Measurements from ENCODE around the gene KCNK17.

KCNK17 gene

GRCh38 chr6:39353698-39354315, 39.6 kb upstream of the KCNK17 start:
- H3K4me3 ChIP-seq (ENCODE audit: insufficient read depth, low read length, poor library complexity, severe bottlenecking): no peak overlapping the region
- no peaks in the 10 kb centered on the region for H3F3A ChIP-seq (ENCODE audit: insufficient read depth)
- no peaks in the 10 kb centered on the region for H3K9me3 ChIP-seq (ENCODE audit: insufficient read depth, low read length)
- TF ChIP-seq EZH2phosphoT487 (conservative IDR thresholded peaks at IDR 0.05; ENCODE audit: low read length): no peak
- TF ChIP-seq CTCF (IDR thresholded peaks at IDR 0.05; ENCODE audit: insufficient read depth, low read length, poor library complexity, severe bottlenecking): no peak
- H3K9me2 ChIP-seq (replicated peaks; ENCODE audit: insufficient read depth, low read length): no peaks in the 10 kb centered on the region
- H3K36me3 ChIP-seq (ENCODE audit: low read length): no peaks in the 10 kb centered on the region
- no peak overlapping the region for H3K4me2 ChIP-seq (ENCODE audit: low read depth, low read length, poor library complexity, severe bottlenecking)
- H3K27ac ChIP-seq (ENCODE audit: low read depth, low read length): no peak overlapping the region
- no peaks in the 10 kb centered on the region for H3K79me2 ChIP-seq (ENCODE audit: insufficient read depth, low read length)
- H4K20me1 ChIP-seq (ENCODE audit: low read depth, low read length): no peaks in the 10 kb centered on the region
- no peak overlapping the region for H2AFZ ChIP-seq (ENCODE audit: low read depth, low read length, severe bottlenecking)
- no peak overlapping the region for H3K9ac ChIP-seq (ENCODE audit: low read length)
- no peaks in the 10 kb centered on the region for H3K27me3 ChIP-seq (ENCODE audit: low read length)

GRCh38 chr6:39350723-39351505, 36.7 kb upstream of the KCNK17 start:
- H3K9me3 ChIP-seq (ENCODE audit: insufficient read depth, low read length): no peaks in the 10 kb centered on the region
- no peak overlapping the region for H3K27ac ChIP-seq (ENCODE audit: low read depth, low read length)
- no peak overlapping the region for H3K4me3 ChIP-seq (ENCODE audit: insufficient read depth, low read length, poor library complexity, severe bottlenecking)
- H3K9me2 ChIP-seq (replicated peaks; ENCODE audit: insufficient read depth, low read length): no peaks in the 10 kb centered on the region
- no peak overlapping the region for H3K4me2 ChIP-seq (ENCODE audit: low read depth, low read length, poor library complexity, severe bottlenecking)
- H3K9ac ChIP-seq (ENCODE audit: low read length): no peak overlapping the region
- no peaks in the 10 kb centered on the region for H3F3A ChIP-seq (ENCODE audit: insufficient read depth)
- H3K36me3 ChIP-seq (ENCODE audit: low read length): no peaks in the 10 kb centered on the region
- H4K20me1 ChIP-seq (ENCODE audit: low read depth, low read length): no peaks in the 10 kb centered on the region
- no peak overlapping the region for H2AFZ ChIP-seq (ENCODE audit: low read depth, low read length, severe bottlenecking)
- no peaks in the 10 kb centered on the region for H3K27me3 ChIP-seq (ENCODE audit: low read length)
- TF ChIP-seq CTCF (IDR thresholded peaks at IDR 0.05; ENCODE audit: insufficient read depth, low read length, poor library complexity, severe bottlenecking) (no peak), EZH2phosphoT487 (conservative IDR thresholded peaks at IDR 0.05; ENCODE audit: low read length) (no peak)
- no peaks in the 10 kb centered on the region for H3K79me2 ChIP-seq (ENCODE audit: insufficient read depth, low read length)

- H3K4me3 ChIP-seq (ENCODE audit: insufficient read depth, low read length, poor library complexity, severe bottlenecking): no peak overlapping the region
- H4K20me1 ChIP-seq (ENCODE audit: low read depth, low read length): no peaks in the 10 kb centered on the region
- TF ChIP-seq CTCF (IDR thresholded peaks at IDR 0.05; ENCODE audit: insufficient read depth, low read length, poor library complexity, severe bottlenecking) (no peak), EZH2phosphoT487 (conservative IDR thresholded peaks at IDR 0.05; ENCODE audit: low read length) (no peak)
Measured at GRCh38 chr6:39348740-39349139, 34.5 kb upstream of the KCNK17 start.

More at GRCh38 chr6:39348740-39349139, 34.5 kb upstream of the KCNK17 start:
- H3K4me2 ChIP-seq (ENCODE audit: low read depth, low read length, poor library complexity, severe bottlenecking): no peak overlapping the region
- no peaks in the 10 kb centered on the region for H3K79me2 ChIP-seq (ENCODE audit: insufficient read depth, low read length)
- H3K9me2 ChIP-seq (replicated peaks; ENCODE audit: insufficient read depth, low read length): no peaks in the 10 kb centered on the region
- H3K9me3 ChIP-seq (ENCODE audit: insufficient read depth, low read length): no peaks in the 10 kb centered on the region
- no peak overlapping the region for H3K27ac ChIP-seq (ENCODE audit: low read depth, low read length)
- no peaks in the 10 kb centered on the region for H3K27me3 ChIP-seq (ENCODE audit: low read length)
- no peaks in the 10 kb centered on the region for H3K36me3 ChIP-seq (ENCODE audit: low read length)
- H2AFZ ChIP-seq (ENCODE audit: low read depth, low read length, severe bottlenecking): no peak overlapping the region
- no peak overlapping the region for H3K9ac ChIP-seq (ENCODE audit: low read length)
- no peaks in the 10 kb centered on the region for H3F3A ChIP-seq (ENCODE audit: insufficient read depth)
